Right lobe of liver (tissue), 6 donors: ENCODE measurements around the gene SCUBE3. TPM values are rescaled to one million over a fixed set of nuclear protein-coding genes. Genes with fewer than 3 reads are reported as not detected.

Experiments
- ATAC-seq, 4 donors: fragments of 200-7000 bp; cut with Tn5 transposase; one replicate each; pipeline ENCODE4 v1.9.1; 2020; ENCODE audit warnings: mild to moderate bottlenecking in 4 of 4, moderate library complexity in 4 of 4
- DNase-seq, 3 donors: peaks; one replicate each; pipeline ENCODE4 v3.0.0-alpha.2; 2020
- H3K27ac ChIP-seq, 3 donors: fragments of 200-600 bp; one replicate each; pipeline ENCODE4 v1.8.0; 2022
- H3K27me3 ChIP-seq, 2 donors: fragments of 200-600 bp; one replicate each; pipeline ENCODE4 v1.8.0; 2022
- H3K36me3 ChIP-seq, 4 donors: fragments of 200-600 bp; sonication (generic) in 1 of 4; one replicate each; pipeline versions ENCODE4 v1.5.1 to v1.8.0; 2017 to 2022; ENCODE audit warnings: control low read depth in 1 of 4
- H3K4me1 ChIP-seq, 4 donors: fragments of 200-600 bp; sonication (generic) in 1 of 4; one replicate each; pipeline versions ENCODE4 v1.5.1 to v1.8.0; 2017 to 2022; ENCODE audit warnings: control low read depth in 1 of 4
- H3K4me3 ChIP-seq, 3 donors: fragments of 200-600 bp; one replicate each; pipeline ENCODE4 v1.8.0; 2022
- H3K9me3 ChIP-seq, 4 donors: fragments of 200-600 bp; sonication (generic) in 1 of 4; one replicate each; pipeline versions ENCODE4 v1.5.1 to v1.8.0; 2017 to 2022; ENCODE audit warnings: control low read depth in 1 of 4
- CTCF ChIP-seq, 4 donors: fragments of 200-600 bp in 3 of 4; fragments of 450-650 bp in 1 of 4; IDR thresholded peaks; one replicate each; pipeline versions ENCODE4 v1.5.1 to v1.8.0; 2016 to 2022; ENCODE audit warnings: antibody characterized with exemption in 4 of 4, mild to moderate bottlenecking in 2 of 4
- POLR2A ChIP-seq: fragments of 450-650 bp; IDR thresholded peaks from one replicate; pipeline ENCODE4 v1.6.1; 2017; ENCODE audit warnings: antibody characterized with exemption, mild to moderate bottlenecking
- whole genome bisulfite sequencing: methylation state at CpG from one replicate; pipeline ENCODE4 v1.1.6; 2018; ENCODE audit warnings: low coverage, low lambda C conversion rate; ENCODE audit not compliant: insufficient coverage; ENCODE audit errors: missing lambda C conversion rate; 5-methylcytosine and 5-hydroxymethylcytosine counted together
- intact Hi-C, 2 donors: fragments of 100-400 bp; cut with DNase I; formaldehyde crosslinking; loops; one replicate each; pipeline versions ENCODE4 v1.11.2 to v1.14.1; 2022
- total RNA-seq, 6 experiments: library from RNA; depleted of rRNA in 2 of 6; stranded (reverse); fragments of >200 nt in 2 of 6; fragmentation: NEBNext Ultra II Directional in 3 of 6; extraction: Animal tissue kit (Norgen Biotek cat#: 25700) in 3 of 6; gene quantifications; one replicate each; pipeline versions ENCODE4 v1.1.0 to v1.2.4, GENCODE V29; 2016 to 2023
- donor health status: DM: no; HTN: yes; CAD: no.
- donor health status: DM: no; HTN: no; CAD: no.
- donor health status: DM: no; HTN: no; CAD: no.
- donor health status: DM: no; HTN: yes; CAD: no.
- donor health status: DM: no; HTN: yes; CAD: no.

The SCUBE3 gene
- total RNA-seq, 6 experiments from 2014 or later = 0.05 to 0.11 (median 0.07) TPM; not detected in 2

DNA sequence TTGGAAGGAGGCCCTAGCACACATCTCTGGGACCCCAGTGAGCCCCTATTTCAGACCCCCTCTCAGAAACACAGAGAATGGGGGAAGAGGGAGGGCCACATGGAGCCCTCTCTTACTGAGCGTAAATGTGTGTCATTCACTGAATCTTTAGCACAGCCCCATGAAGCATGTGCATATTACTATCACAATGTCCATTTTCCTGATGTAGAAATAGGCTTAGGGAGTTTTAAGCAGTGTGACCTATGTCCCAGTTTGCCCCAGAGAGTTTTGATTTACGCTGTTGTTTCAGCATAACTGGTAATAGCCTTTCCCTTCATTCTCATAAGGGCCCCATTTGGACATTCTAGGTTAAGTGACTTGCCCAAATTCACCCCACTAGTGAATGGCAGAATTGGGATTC is 47.6 kb upstream of the SCUBE3 start:
- TF ChIP-seq POLR2A = no peak

DNA sequence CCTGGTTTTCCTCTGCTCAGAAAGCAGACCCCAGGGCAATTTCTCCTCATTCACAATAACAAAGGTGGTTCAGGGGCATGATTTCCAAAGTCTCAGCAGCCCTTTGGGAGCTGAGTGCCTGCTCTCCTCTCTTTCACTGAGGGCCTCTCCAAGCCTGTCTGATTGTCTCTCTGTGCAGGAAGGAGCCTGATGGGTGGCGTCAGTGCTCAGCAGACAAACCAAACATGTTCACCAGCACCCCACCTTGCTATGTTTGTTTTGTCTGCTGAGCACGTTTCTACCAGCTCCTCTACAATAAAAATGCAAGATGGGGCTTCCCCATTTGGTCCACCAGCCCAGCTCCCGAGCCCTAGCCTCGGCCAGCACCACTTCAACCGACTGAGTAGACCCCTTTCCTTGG is 47.2 kb upstream of the SCUBE3 start:
- Histone ChIP-seq H3K36me3 (no peaks in the 10 kb centered on the region), H3K9me3 (no peaks in the 10 kb centered on the region), H3K4me1 (peaks cover 0 to 41% (median 22%) of the 10 kb centered on the region in 4 donors), H3K27me3 (no peaks in the 10 kb centered on the region), H3K4me3 (no peak overlapping the region), H3K27ac (peak overlapping the region; percentile 87 to 92 (median 89))
- peak in 1 of 4 donors; percentile 8 for ATAC-seq
- TF ChIP-seq POLR2A = no peak
- TF ChIP-seq CTCF (IDR thresholded peaks at IDR 0.05) = no peak
- intact Hi-C loops = no loop called here
- WGBS = 30% methylated on average over 2 of the region's 5 CpGs
- DNase-seq = no peak

More for the DNA sequence above, 47.6 kb upstream of the SCUBE3 start:
- H3K36me3 ChIP-seq = no peaks in the 10 kb centered on the region
- 29% methylated on average over 1 of the region's 2 CpGs for WGBS
- ATAC-seq (peak; percentile 36 to 55 (median 42)), DNase-seq (no peak)
- H3K27ac ChIP-seq = peak overlapping the region; percentile 87 to 92 (median 89)
- peaks cover 0 to 45% (median 24%) of the 10 kb centered on the region in 4 donors for H3K4me1 ChIP-seq
- intact Hi-C loops = no loop called here
- no peaks in the 10 kb centered on the region for H3K9me3 ChIP-seq
- no peak overlapping the region for H3K4me3 ChIP-seq
- no peaks in the 10 kb centered on the region for H3K27me3 ChIP-seq

DNA sequence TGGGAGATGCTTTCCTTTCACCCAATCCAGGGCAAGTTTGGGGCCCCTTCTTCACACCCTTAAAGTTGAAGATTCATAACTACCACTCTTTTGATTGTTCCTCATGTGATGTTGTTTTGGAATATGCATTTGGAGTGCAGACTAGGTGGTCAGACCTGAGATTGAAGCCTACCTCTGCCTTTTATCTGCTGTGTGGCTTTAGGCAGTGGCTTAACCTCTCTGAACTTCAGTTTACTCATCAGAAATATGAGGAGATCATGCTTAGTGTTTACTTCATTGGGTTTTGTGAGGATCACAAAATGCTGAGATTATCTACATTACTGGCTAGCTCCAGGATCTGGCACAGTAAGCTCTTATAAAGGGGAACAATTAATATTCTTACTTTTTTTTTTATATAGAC is 46.3 kb upstream of the SCUBE3 start:
- ATAC-seq = no peak
- no peak for TF ChIP-seq CTCF (IDR thresholded peaks at IDR 0.05)
- TF ChIP-seq POLR2A = no peak

DNA sequence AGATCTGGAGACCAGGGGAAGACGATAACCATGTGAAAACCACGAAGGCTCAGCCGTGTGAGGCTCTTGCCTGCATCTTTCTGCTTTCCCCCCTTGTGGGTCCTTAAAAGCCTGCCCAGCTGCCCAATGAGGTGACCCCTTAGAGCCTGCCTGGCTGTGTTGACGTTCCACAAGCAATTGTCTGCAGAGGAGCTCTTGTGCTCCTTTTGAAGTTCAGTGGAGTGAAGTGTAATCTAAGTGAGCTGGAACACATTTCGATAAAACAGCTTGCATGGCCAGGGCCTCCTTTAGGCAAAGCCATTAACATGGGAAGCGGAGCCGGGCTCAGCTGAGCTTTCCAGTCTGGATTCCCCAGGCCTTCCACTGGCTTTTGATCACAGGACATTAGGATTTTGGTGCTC is 45.3 kb upstream of the SCUBE3 start:
- H3K4me3 ChIP-seq = no peak overlapping the region
- H3K4me1 ChIP-seq = peaks cover 0 to 24% (median 13%) of the 10 kb centered on the region in 4 donors
- H3K9me3 ChIP-seq = no peaks in the 10 kb centered on the region
- 92% methylated on average over 6 of the region's 7 CpGs for WGBS
- TF ChIP-seq POLR2A (no peak), CTCF (IDR thresholded peaks at IDR 0.05) (no peak)
- no peak for ATAC-seq
- H3K36me3 ChIP-seq = no peaks in the 10 kb centered on the region
- no peaks in the 10 kb centered on the region for H3K27me3 ChIP-seq
- no peak for DNase-seq
- H3K27ac ChIP-seq = no peak overlapping the region
- intact Hi-C loops = no loop called here

More for the DNA sequence above, 46.3 kb upstream of the SCUBE3 start:
- Histone ChIP-seq H3K4me3 (no peak overlapping the region), H3K4me1 (peaks cover 0 to 33% (median 21%) of the 10 kb centered on the region in 4 donors), H3K9me3 (no peaks in the 10 kb centered on the region), H3K27ac (no peak overlapping the region), H3K36me3 (no peaks in the 10 kb centered on the region), H3K27me3 (no peaks in the 10 kb centered on the region)
- intact Hi-C loops = no loop called here
- no peak for DNase-seq

- Histone ChIP-seq H3K4me1 (peaks cover 0 to 16% (median 10%) of the 10 kb centered on the region in 4 donors), H3K36me3 (no peaks in the 10 kb centered on the region), H3K27me3 (no peaks in the 10 kb centered on the region), H3K9me3 (no peaks in the 10 kb centered on the region), H3K27ac (no peak overlapping the region), H3K4me3 (no peak overlapping the region)
- DNase-seq (no peak), ATAC-seq (no peak)
- intact Hi-C loops = no loop called here
- 71% methylated on average over 1 of the region's 1 CpG for WGBS
- TF ChIP-seq POLR2A = no peak
- TF ChIP-seq CTCF (IDR thresholded peaks at IDR 0.05) = no peak
These were observed 43.6 kb upstream of the SCUBE3 start for GRCh38 chr6:35170166-35170565.
